ENCODE measurements around the gene SLC25A25. TPM values are rescaled to one million over a fixed set of nuclear protein-coding genes. Genes with fewer than 3 reads are reported as not detected.

Gene SLC25A25
- polyA plus RNA-seq, 1 experiment: 12.9 TPM

GRCh38 chr9:128153947-128154695, 86.1 kb downstream of the SLC25A25 start:
- no peak for TF ChIP-seq CTCF (IDR thresholded peaks at IDR 0.05; ENCODE audit: insufficient read depth, low read depth, low read length)
- CTCF ChIA-PET: no interaction called here
- Histone ChIP-seq H3K27me3 (ENCODE audit: control insufficient read depth, insufficient read depth, low read length) (peaks cover under 1% of the 10 kb centered on the region), H3K4me3 (ENCODE audit: low read depth, low read length) (no peak overlapping the region), H3K36me3 (ENCODE audit: control insufficient read depth, insufficient read depth, low read length) (no peaks in the 10 kb centered on the region)
- DNase-seq (ENCODE audit: low read depth): no peak
- POLR2A ChIA-PET: no interaction called here

GRCh38 chr9:128155736-128156500, 87.9 kb downstream of the SLC25A25 start:
- TF ChIP-seq CTCF (IDR thresholded peaks at IDR 0.05; ENCODE audit: insufficient read depth, low read depth, low read length): no peak
- POLR2A ChIA-PET: no interaction called here
- CTCF ChIA-PET: interaction anchor here (0.6 to 0.7 kb wide), 3 partner anchors 19 to 1011 kb away, joined by 3 to 4 read pairs (median 3); no protein-coding TSS in a partner anchor

More at GRCh38 chr9:128155736-128156500, 87.9 kb downstream of the SLC25A25 start:
- DNase-seq (ENCODE audit: low read depth): no peak
- no peak overlapping the region for H3K4me3 ChIP-seq (ENCODE audit: low read depth, low read length)
- no peaks in the 10 kb centered on the region; the same call in 1 of the 2 replicates for H3K27me3 ChIP-seq (ENCODE audit: control insufficient read depth, insufficient read depth, low read length)
- no peaks in the 10 kb centered on the region for H3K36me3 ChIP-seq (ENCODE audit: control insufficient read depth, insufficient read depth, low read length)

Other genes with a start within 250 kb of the SLC25A25 start
- gene ENG, start 213.6 kb upstream of the SLC25A25 start, polyA plus RNA-seq (2011; rRNA removed): 23.3 and 44.6 TPM in 2 replicates
- 65.1 and 102 TPM in 2 replicates for gene AK1, start 190.6 kb upstream of the SLC25A25 start, polyA plus RNA-seq (2011; rRNA removed)
- gene ST6GALNAC6, start 168.6 kb upstream of the SLC25A25 start, polyA plus RNA-seq (2011; rRNA removed): 48.5 and 78.3 TPM in 2 replicates
- gene ST6GALNAC4, start 151.2 kb upstream of the SLC25A25 start, polyA plus RNA-seq (2011; rRNA removed): 21.4 and 35.5 TPM in 2 replicates
- gene PIP5KL1, start 137.5 kb upstream of the SLC25A25 start, polyA plus RNA-seq (2011; rRNA removed): 1.9 and 2.3 TPM in 2 replicates
- gene DPM2, start 130.4 kb upstream of the SLC25A25 start, polyA plus RNA-seq (2011; rRNA removed): 35.0 and 55.3 TPM in 2 replicates
- gene EEIG1, start 87.2 kb upstream of the SLC25A25 start, polyA plus RNA-seq (2011; rRNA removed): 7.3 and 26.6 TPM in 2 replicates
- 8.2 and 10.6 TPM in 2 replicates for gene NAIF1, start 912 bp upstream of the SLC25A25 start, polyA plus RNA-seq (2011; rRNA removed)
- 59.7 and 91.9 TPM in 2 replicates for gene PTGES2, start 59.5 kb downstream of the SLC25A25 start, polyA plus RNA-seq (2011; rRNA removed)
- gene LCN2, start 81.2 kb downstream of the SLC25A25 start, polyA plus RNA-seq (2011; rRNA removed): not detected in 2 replicates
- gene BBLN, start 92.0 kb downstream of the SLC25A25 start, polyA plus RNA-seq (2011; rRNA removed): 45.0 and 60.4 TPM in 2 replicates
- 24.0 and 36.0 TPM in 2 replicates for gene CIZ1, start 123.3 kb downstream of the SLC25A25 start, polyA plus RNA-seq (2011; rRNA removed)
- 6.4 and 8.4 TPM in 2 replicates for gene DNM1, start 135.1 kb downstream of the SLC25A25 start, polyA plus RNA-seq (2011; rRNA removed)
- gene GOLGA2, start 207.8 kb downstream of the SLC25A25 start, polyA plus RNA-seq (2011; rRNA removed): 86.6 and 91.1 TPM in 2 replicates
- 76.4 and 77.4 TPM in 2 replicates for gene SWI5, start 208.0 kb downstream of the SLC25A25 start, polyA plus RNA-seq (2011; rRNA removed)

Data from BJ (cell line).